Measurements from ENCODE around the gene UBAC2.

UBAC2 gene

DNA sequence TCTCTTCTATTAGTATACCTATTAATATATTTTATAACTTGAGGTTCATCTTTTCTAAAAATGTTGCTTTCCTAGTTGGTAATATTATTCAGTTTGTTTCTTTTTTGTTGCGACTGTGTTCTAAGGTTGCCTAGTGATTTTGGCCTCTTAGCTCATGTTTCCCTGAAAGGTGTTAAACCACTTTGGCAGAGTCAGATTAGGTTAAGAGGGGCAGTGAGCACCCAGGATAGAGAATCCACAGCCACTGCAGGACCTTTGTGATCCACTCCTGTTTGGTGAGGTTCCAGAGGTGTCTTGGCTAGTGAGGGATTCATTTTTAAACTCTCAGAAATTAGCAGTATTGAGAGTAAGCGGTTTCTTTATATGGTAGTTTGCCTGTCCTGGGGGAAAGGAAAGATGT lies 72.5 kb downstream of the UBAC2 start:
- DNase-seq = no peak

GRCh38 chr13:99275093-99275469 lies 74.4 kb downstream of the UBAC2 start:
- no peak for DNase-seq

GRCh38 chr13:99276706-99277105 lies 76.1 kb downstream of the UBAC2 start:
- no peak for DNase-seq

DNA sequence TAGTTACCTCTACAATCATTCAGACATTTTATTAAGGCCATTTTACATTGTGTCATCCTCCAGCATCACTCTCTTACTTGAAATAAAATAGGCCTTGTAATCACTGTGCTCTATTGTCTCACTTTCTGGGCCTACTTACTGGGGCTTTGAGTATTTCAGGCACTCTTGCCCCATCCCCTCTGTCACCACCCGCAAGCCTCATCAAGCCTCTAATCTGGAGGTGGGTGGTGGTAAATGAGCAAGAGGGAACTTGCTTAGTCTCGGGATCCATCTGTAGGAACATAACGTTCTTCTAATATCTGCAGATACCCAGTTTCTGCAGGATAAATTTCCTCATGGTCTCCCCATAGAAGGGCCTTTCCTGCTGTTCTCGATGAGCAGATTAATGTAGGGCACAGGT lies 77.0 kb downstream of the UBAC2 start:
- no peak for DNase-seq

DNA sequence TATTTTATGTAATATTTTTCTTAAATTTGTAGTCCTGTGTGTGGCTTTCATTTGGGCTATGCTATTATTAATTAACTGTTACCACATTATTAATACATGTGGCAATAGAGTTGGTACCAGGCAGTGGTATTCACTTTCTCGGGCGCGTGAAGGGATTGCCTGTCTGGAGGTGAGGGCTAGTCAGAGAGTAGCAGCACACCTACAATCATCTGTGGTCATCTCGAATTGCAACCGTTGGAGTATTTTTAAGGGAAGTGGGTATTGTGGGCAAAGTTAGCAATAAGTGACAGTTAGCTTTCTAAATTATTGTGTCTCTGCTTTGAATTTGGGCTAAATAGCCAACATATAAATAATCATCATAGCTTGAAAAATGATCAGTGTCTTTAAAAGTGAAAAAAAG lies 77.5 kb downstream of the UBAC2 start:
- DNase-seq = no peak

GRCh38 chr13:99278843-99279242 lies 78.2 kb downstream of the UBAC2 start:
- DNase-seq = no peak

DNA sequence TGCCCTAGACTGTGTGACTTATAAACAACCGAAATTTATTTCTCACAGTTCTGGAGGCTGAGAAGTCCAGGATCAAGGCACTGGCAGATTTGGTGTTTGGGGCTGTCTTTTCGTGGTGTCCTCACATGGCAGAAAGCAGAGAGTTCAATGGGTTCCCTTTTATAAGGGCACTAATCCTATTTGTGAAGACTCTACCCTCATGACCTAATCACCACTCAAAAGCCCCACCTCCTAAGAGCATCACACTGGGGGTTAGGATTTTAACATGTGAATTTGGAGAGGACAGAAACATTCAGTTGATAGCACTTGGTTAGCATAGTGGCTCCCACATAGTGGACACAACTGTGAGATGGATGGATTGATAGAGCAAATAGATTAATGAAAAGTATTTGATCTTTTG lies 79.0 kb downstream of the UBAC2 start:
- no peak for DNase-seq

DNA sequence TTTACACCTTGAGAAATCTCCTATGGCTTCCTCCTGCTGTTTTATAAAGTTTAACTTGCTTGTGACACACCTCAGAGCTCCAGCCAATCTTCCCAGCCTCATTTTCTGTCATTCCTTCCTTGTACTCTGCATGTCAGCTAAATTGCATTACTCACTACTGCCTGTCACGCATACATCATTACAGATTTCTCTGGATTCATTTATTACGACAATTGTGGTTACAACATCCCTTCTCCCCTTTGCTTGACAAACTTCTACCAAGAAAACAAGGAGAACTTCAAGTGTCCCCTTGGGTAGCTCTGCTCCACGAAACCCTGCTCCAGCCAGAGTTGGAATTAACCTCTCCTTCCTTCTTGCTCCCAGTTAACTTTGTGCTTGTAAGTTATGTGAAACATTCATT lies 79.5 kb downstream of the UBAC2 start:
- no peak for DNase-seq

- no peak for DNase-seq
These were observed 81.2 kb downstream of the UBAC2 start for GRCh38 chr13:99281811-99282263.

DNA sequence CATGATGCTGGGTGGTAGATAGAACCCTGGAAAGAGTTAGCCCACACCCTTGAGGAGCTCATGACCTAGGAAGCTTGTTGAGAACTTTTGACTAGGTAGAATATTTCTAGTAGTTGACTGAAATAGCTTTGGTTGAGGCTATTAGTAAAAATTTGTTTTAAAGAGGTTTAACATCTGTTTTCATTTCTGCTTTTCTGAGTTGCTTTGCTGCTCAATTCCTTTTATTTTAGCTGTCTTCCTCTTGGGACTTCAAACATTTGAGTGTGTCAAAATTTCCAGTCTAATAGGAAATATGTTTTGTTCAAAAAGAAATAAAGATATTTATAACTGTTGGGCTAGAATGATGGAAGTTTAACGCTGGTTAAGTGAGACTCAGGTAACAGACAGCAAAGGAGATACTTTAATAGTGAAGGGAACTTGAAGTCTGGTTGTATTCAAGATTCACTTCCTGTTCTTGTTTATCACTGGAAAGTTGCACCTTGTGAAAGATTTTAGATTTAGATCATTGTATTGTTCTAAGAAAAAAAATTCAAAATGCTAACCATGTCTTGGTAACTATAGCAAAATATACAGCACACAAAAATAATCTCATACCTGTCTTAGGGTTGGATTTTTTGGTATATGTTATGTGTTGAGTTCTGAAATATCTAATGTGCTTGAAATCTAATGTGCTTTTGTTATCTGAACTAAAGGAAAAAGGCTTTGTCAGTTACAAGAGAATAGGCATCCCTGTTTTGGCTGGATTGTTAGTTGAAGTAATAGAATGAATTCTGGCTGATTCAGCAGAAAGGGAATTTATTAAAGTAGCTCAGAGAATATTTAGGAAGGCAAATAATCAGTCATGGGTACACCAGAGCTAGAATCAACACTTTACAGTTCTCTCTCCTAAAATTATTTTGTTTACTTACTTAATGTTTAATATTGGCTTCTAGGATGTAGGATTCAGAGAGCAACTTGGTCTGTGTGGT lies 81.9 kb downstream of the UBAC2 start:
- no peak for DNase-seq

GRCh38 chr13:99285432-99286182 lies 85.0 kb downstream of the UBAC2 start:
- no peak for DNase-seq

GRCh38 chr13:99287551-99287950 lies 86.9 kb downstream of the UBAC2 start:
- DNase-seq = no peak

GRCh38 chr13:99288089-99288488 lies 87.4 kb downstream of the UBAC2 start:
- DNase-seq = no peak

DNA sequence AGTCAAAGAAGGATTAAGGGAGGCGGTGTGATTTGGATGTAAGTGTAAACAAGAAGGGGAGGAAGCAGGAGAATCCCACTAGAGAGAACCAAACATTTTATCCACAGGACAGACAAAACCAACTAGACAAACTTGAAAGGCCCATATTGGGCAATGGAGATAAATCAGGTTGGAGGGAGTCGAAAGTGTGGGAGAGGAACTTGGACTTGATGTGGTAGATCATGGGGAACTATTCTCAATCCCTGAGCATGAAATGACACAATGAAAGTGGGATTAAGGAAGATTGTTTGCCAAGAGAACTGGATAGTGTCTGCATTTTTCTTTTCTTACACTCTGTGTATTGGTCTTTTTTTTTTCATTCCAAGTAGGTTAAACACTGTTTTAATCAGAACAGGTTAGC lies 88.6 kb downstream of the UBAC2 start:
- no peak for DNase-seq

GRCh38 chr13:99289674-99290337 lies 89.2 kb downstream of the UBAC2 start:
- no peak for DNase-seq

- no peak for DNase-seq
These were observed 90.2 kb downstream of the UBAC2 start for GRCh38 chr13:99290894-99291293.

DNA sequence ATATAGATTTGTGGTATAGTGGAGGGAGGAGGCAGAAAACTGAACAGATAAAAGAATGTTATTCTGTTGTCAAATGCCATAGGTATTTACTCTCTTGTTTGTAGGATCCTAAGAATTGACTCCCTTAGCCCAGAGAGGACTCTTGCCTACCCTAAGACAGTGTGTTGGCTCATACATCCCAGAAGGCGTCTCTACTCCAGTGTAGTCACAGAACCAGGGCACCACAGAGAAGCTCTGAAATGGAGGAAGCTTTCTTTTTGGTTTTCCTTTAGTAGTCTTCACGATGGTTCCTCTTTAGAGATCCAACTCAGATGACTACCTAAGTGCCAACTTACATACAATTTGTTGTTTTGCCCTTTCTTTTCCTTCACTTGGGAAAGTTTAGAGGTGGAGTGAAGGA lies 92.5 kb downstream of the UBAC2 start:
- no peak for DNase-seq

DNA sequence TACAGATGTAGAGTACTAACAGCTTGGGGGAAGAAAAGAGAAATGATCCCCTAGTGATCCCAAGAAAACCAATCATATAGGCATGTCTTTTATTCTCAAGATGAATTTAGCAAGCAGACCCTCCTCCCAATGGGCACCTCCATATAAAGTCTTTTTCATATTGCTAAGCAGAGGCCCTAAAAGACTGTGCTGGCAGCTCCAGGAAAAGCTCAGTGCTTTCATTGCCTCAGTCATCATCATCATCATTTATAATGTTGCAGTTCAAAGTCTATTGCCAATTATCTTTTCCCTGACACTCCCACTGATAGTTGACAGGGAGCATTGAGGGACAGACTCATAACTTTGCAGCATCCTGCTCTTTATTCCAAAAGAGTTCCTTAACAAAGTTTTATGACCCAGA lies 93.5 kb downstream of the UBAC2 start:
- DNase-seq = no peak

GRCh38 chr13:99294958-99295357 lies 94.3 kb downstream of the UBAC2 start:
- DNase-seq = no peak

DNA sequence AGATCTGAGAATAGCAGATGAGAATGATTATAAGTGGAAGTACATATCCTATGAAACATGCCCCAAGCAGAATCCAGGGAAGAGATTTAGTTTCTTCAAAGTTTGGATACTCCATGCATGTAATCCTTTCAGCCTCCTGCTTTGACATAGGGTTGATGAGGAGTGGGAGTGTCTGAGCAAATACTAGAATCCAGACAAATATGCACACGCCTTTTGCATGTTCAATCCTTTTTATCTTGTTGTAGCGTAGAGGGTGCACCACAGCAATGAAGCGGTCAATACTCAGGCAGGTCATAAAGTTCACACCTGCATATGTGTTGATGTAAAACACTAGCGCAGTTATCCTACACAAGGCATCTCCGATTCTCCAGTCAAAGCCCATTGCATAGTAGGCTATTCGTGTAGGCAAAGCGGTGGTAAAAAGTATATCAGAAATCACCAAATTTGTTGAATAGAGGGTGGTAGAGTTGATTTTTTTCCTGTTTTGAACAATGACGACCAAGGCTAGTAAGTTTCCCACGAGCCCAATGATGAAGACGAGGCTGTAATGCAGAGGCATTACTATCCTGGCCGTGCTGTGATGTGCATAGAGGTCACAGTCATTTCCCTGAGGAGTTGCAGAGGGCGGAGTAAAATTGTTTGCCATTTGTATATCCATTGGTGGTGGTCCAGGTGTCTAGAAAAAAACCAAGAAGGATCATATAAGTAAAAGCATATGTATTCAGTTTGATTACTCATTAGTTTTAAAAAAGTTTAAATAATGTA lies 95.0 kb downstream of the UBAC2 start:
- DNase-seq = no peak

DNA sequence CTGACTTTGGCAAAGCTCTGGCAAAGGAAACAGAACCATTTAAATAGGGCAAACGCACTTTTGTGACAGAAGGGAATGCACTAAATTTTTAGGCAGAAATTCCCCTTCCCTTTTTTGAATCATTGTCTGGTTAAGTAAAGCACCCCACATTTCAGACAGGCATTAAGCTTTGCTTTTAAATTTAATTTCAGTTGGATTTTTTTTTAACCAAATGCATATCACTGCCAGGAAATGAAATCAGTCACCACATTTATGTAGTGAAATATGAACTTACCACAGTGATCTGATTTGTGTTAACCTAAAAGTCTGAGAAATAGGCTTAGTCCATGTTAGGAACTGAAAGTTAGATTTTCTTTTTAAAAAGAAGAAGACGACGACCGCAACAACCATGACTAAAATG lies 95.7 kb downstream of the UBAC2 start:
- DNase-seq = no peak

DNA sequence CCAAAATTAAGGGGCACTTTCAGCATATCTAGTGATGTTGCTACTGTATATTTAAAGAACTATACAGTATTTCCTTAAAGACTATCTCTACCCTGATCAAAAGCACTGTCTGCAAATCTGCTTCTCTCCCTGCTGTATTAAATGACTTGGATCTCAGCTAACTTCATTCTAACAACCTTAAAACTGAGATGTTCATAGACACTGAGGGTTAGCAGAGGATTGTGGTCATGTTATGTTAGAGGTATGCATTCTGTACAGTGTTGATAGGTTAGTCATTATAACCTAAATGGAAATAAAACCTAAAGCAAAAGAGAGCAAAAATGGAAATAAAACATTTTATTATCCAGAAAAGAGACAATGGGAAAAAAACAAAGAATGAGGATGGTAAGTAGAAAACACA lies 96.7 kb downstream of the UBAC2 start:
- DNase-seq = no peak

DNA sequence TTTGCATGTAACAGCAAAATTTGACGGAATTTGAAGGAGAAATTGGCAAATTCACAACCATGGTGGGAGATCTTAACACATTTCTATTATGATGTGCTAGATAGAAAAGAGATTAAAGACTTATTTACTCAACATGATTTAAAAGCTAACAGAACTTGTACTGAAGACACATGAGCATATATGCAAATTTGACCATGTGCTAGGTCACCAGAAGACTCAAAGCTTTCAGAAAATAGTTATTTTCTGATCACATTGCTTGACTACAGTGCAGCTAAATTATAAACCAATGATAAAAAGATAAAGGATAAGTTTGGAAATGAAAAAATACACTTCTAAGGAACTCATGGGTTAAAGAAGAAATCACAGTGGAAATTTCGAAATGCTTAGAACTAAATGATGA lies 97.4 kb downstream of the UBAC2 start:
- DNase-seq = no peak

Data from SW 1271 (cell line).